HEK293 (cell line): ENCODE measurements around the gene TAS1R3.

ENCODE experiments used
- ZNF146 ChIP-seq: fragments of 450-650 bp; formaldehyde crosslinking; IDR thresholded peaks from 2 replicates; pipeline ENCODE4 v1.5.1; 2016; ENCODE audit warnings: missing biosample characterization, missing genetic modification characterization
- TF ChIP-seq, protein P1 (sequence below): fragments of 450-650 bp; formaldehyde crosslinking; IDR thresholded peaks from 2 replicates; pipeline ENCODE4 v1.5.1; 2016; ENCODE audit warnings: missing biosample characterization, missing genetic modification characterization
- TF ChIP-seq, protein P2 (sequence below): fragments of 450-650 bp; formaldehyde crosslinking; IDR thresholded peaks from 2 replicates; pipeline ENCODE4 v1.5.1; 2016; ENCODE audit warnings: missing biosample characterization, missing genetic modification characterization

DNA sequence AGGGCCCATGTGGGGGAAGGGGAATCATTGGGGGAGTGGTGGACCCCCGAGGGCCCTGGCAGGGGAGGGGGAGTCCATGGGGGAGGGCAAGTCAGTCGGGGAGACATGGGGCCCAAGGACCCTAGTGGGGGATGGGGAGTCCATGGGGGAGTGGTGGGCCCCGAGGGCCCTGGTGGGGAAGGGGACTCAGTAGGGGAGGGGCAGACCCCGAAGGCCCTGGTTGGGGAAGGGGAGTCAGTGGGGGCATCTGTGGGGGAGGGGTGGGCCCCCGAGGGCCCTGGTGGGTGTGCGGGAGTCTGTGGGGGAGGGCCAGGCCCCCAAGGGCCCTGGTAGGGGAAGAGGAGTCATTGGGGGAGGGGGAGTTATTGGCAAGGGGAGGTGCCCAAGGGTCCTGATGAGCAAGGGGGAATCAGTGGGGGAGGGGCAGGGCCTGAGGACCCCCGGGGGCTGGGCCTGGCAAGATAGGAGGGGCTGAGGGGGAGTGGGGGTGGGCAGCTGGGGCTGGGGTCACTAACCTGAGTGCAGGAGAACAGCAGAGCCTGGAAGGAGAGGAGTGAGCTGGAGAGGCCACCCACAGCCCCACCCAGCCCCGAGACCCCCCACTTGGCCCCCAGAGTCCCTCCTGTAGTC, 25.2 kb downstream of the TAS1R3 start:
- TF ChIP-seq, protein P1, sequence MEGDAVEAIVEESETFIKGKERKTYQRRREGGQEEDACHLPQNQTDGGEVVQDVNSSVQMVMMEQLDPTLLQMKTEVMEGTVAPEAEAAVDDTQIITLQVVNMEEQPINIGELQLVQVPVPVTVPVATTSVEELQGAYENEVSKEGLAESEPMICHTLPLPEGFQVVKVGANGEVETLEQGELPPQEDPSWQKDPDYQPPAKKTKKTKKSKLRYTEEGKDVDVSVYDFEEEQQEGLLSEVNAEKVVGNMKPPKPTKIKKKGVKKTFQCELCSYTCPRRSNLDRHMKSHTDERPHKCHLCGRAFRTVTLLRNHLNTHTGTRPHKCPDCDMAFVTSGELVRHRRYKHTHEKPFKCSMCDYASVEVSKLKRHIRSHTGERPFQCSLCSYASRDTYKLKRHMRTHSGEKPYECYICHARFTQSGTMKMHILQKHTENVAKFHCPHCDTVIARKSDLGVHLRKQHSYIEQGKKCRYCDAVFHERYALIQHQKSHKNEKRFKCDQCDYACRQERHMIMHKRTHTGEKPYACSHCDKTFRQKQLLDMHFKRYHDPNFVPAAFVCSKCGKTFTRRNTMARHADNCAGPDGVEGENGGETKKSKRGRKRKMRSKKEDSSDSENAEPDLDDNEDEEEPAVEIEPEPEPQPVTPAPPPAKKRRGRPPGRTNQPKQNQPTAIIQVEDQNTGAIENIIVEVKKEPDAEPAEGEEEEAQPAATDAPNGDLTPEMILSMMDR (tag by site-specific recombination) = no peak
- TF ChIP-seq, protein P2, sequence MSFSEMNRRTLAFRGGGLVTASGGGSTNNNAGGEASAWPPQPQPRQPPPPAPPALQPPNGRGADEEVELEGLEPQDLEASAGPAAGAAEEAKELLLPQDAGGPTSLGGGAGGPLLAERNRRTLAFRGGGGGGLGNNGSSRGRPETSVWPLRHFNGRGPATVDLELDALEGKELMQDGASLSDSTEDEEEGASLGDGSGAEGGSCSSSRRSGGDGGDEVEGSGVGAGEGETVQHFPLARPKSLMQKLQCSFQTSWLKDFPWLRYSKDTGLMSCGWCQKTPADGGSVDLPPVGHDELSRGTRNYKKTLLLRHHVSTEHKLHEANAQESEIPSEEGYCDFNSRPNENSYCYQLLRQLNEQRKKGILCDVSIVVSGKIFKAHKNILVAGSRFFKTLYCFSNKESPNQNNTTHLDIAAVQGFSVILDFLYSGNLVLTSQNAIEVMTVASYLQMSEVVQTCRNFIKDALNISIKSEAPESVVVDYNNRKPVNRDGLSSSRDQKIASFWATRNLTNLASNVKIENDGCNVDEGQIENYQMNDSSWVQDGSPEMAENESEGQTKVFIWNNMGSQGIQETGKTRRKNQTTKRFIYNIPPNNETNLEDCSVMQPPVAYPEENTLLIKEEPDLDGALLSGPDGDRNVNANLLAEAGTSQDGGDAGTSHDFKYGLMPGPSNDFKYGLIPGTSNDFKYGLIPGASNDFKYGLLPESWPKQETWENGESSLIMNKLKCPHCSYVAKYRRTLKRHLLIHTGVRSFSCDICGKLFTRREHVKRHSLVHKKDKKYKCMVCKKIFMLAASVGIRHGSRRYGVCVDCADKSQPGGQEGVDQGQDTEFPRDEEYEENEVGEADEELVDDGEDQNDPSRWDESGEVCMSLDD (tag by site-specific recombination) = no peak
- TF ChIP-seq ZNF146 = no peak
